Measurements from ENCODE around the gene ACKR2. TPM values are rescaled to one million over a fixed set of nuclear protein-coding genes. Genes with fewer than 3 reads are reported as not detected.
A peak's percentile ranks its signal among the peaks of the same experiment; 100 is the strongest.

Gene ACKR2
- total and polyA plus RNA-seq, 2 donors, result 5.7 to 6.8 TPM

DNA sequence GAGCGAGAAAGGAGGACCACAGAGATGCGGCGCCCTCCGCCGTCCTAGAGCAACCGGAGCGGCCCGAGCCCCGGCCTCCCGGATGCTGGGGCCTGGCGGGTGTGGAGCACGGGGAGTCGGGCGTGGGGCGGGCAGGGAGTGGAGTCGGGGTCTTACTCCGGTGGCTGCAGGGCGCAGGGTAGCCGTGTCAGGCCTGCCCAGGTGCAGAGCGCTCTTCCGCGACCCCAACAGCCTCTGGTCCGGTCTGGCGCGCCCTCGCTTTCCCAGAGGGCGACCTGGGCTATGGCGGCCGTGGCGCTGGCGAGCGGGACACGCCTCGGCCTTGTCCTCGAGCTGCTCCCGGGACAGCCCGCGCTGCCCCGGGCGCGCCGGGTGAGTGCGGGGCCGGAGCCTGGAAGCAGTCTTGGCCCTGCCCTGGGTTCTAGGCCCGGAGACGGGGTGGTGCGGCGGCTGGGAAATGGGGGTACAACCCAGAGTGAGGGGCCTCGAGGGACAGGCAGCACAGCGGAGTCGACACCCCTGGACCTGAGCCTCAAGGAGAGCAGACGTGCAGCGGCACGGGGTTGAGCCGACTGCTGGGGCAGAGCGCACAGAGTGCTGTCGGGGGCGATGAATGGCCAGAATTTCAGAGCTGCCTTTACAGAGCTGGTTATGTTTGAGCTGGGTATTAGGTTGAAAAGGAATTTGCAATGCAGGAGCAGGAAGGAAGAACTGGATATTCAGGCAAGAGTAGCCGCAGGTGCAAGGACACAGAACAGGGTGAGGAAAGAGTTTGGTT lies 97.0 kb downstream of the ACKR2 start, which contains the start of gene ZNF662:
TSS of gene ZNF662 (plus strand) at position 73 of the 778 bp plus-strand sequence. CDS start 1,973 bp downstream, outside the sequence.
- no peaks in the 10 kb centered on the region for H3K4me1 ChIP-seq (ENCODE audit: insufficient read depth)
- no peak for DNase-seq (ENCODE audit: extremely low spot score)
- no peak within 1 kb of the TSS for H3K27ac ChIP-seq (ENCODE audit: low read depth)
- peaks cover 2% of the 10 kb centered on the region for H3K36me3 ChIP-seq (ENCODE audit: insufficient read depth)
- peak within 1 kb of the TSS; percentile 66 for H3K4me3 ChIP-seq (ENCODE audit: low read depth, low read length)
- 1% methylated on average over 59 of the region's 59 CpGs for WGBS

DNA sequence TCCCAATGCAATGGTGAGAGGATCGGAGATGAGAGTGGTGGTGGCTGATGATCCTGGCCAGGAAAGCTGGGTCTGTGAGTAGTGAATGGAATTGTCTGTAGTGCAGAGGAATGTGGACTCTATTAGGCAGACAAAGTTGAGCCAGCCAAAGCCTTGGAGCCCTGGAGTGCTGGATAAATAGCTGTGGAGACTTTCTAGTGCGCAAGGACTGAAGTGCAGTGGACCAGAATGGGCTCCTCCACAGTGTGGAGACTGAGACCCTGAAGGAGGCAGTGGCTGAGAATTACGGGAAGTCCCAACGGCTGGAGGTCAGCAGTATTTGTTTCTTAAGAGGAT lies 97.6 kb downstream of the ACKR2 start:
- WGBS, result 52% methylated on average over 4 of the region's 4 CpGs
- peaks cover 7% of the 10 kb centered on the region for H3K36me3 ChIP-seq (ENCODE audit: insufficient read depth)
- no peaks in the 10 kb centered on the region for H3K4me1 ChIP-seq (ENCODE audit: insufficient read depth)
- peak overlapping the region; percentile 66 for H3K4me3 ChIP-seq (ENCODE audit: low read depth, low read length)
- DNase-seq (ENCODE audit: extremely low spot score), result no peak
- no peak overlapping the region for H3K27ac ChIP-seq (ENCODE audit: low read depth)

GRCh38 chr3:42908675-42909074 lies 99.4 kb downstream of the ACKR2 start:
- Histone ChIP-seq H3K4me1 (ENCODE audit: insufficient read depth) (no peaks in the 10 kb centered on the region), H3K27ac (ENCODE audit: low read depth) (no peak overlapping the region), H3K36me3 (ENCODE audit: insufficient read depth) (peaks cover 8% of the 10 kb centered on the region), H3K4me3 (ENCODE audit: low read depth, low read length) (no peak overlapping the region)
- WGBS, result 93% methylated on average over 7 of the region's 7 CpGs
- DNase-seq (ENCODE audit: extremely low spot score), result no peak

- no peak for DNase-seq (ENCODE audit: extremely low spot score)
- WGBS, result 95% methylated on average over 2 of the region's 2 CpGs
- H3K4me1 ChIP-seq (ENCODE audit: insufficient read depth), result no peaks in the 10 kb centered on the region
- peaks cover 16% of the 10 kb centered on the region for H3K36me3 ChIP-seq (ENCODE audit: insufficient read depth)
- H3K4me3 ChIP-seq (ENCODE audit: low read depth, low read length), result no peak overlapping the region
- H3K27ac ChIP-seq (ENCODE audit: low read depth), result no peak overlapping the region
Measured at GRCh38 chr3:42911551-42911950, 102.3 kb downstream of the ACKR2 start.

DNA sequence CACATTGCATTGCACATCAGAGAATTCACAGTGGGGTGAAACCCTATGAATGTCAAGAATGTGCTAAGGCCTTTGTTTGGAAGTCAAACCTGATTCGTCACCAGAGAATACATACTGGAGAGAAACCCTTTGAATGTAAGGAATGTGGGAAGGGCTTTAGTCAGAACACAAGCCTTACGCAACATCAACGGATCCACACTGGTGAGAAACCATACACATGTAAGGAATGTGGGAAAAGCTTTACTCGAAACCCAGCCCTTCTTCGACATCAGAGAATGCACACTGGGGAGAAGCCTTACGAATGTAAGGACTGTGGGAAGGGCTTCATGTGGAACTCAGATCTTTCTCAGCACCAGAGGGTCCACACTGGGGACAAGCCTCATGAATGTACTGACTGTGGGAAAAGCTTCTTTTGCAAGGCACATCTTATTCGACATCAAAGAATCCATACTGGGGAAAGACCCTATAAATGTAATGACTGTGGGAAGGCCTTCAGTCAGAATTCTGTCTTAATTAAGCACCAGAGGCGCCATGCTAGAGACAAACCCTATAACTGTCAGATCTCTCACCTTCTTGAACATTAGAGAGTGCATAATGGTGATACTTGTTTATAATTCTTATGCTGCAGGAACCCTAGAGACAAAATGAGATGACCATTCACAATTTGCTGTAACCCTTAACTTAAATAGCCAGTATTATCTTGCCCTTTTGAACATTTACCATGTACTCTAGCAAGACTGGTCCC lies 105.7 kb downstream of the ACKR2 start:
- peaks cover 16% of the 10 kb centered on the region for H3K36me3 ChIP-seq (ENCODE audit: insufficient read depth)
- H3K4me3 ChIP-seq (ENCODE audit: low read depth, low read length), result no peak overlapping the region
- WGBS, result 98% methylated on average over 8 of the region's 8 CpGs

More for the DNA sequence above, 105.7 kb downstream of the ACKR2 start:
- H3K4me1 ChIP-seq (ENCODE audit: insufficient read depth), result no peaks in the 10 kb centered on the region
- H3K27ac ChIP-seq (ENCODE audit: low read depth), result no peak overlapping the region
- DNase-seq (ENCODE audit: extremely low spot score), result no peak

Small RNAs within 50 kb of the gene (small RNA-seq; reads per million reads assigned to genes)
- gene CCDC13, result not detected

Other genes starting within 250 kb of the ACKR2 start
- 57.8 TPM for gene SEC22C, start 227.5 kb upstream of the ACKR2 start, total RNA-seq
- 46.0 TPM for gene SEC22C, start 227.5 kb upstream of the ACKR2 start, polyA plus RNA-seq
- gene SS18L2, start 218.6 kb upstream of the ACKR2 start, total RNA-seq, result 22.2 TPM
- gene SS18L2, start 218.6 kb upstream of the ACKR2 start, polyA plus RNA-seq, result 29.5 TPM
- 367 TPM for gene NKTR, start 208.8 kb upstream of the ACKR2 start, total RNA-seq
- gene NKTR, start 208.8 kb upstream of the ACKR2 start, polyA plus RNA-seq, result 19.9 TPM
- 17.1 TPM for gene ZBTB47, start 155.7 kb upstream of the ACKR2 start, total RNA-seq
- gene ZBTB47, start 155.7 kb upstream of the ACKR2 start, polyA plus RNA-seq, result 48.2 TPM
- 3.5 TPM for gene KLHL40, start 123.9 kb upstream of the ACKR2 start, total RNA-seq
- 0.06 TPM for gene KLHL40, start 123.9 kb upstream of the ACKR2 start, polyA plus RNA-seq
- 0.69 TPM for gene HHATL, start 106.6 kb upstream of the ACKR2 start, total RNA-seq
- 0.08 TPM for gene HHATL, start 106.6 kb upstream of the ACKR2 start, polyA plus RNA-seq
- 1.1 TPM for gene CCDC13, start 36.2 kb upstream of the ACKR2 start, total RNA-seq
- 1.5 TPM for gene CCDC13, start 36.2 kb upstream of the ACKR2 start, polyA plus RNA-seq
- 144 TPM for gene HIGD1A, start 5.0 kb upstream of the ACKR2 start, total RNA-seq
- gene HIGD1A, start 5.0 kb upstream of the ACKR2 start, polyA plus RNA-seq, result 207 TPM
- not detected for gene CYP8B1, start 66.4 kb downstream of the ACKR2 start, total RNA-seq
- 0.10 TPM for gene CYP8B1, start 66.4 kb downstream of the ACKR2 start, polyA plus RNA-seq
- 22.5 TPM for gene ZNF662, start 96.7 kb downstream of the ACKR2 start, total RNA-seq
- gene ZNF662, start 96.7 kb downstream of the ACKR2 start, polyA plus RNA-seq, result 5.1 TPM
- 25.1 TPM for gene GASK1A, start 169.9 kb downstream of the ACKR2 start, total RNA-seq
- 10.5 TPM for gene GASK1A, start 169.9 kb downstream of the ACKR2 start, polyA plus RNA-seq

Data from urinary bladder (tissue), 4 donors.